Nephron (organoid): ENCODE measurements around the gene UBE2Q2.
A peak's percentile ranks its signal among the peaks of the same experiment; 100 is the strongest.

Source experiments
- H3K27ac Mint-ChIP-seq, 3 experiments: 2 replicates each; pipeline ENCODE4 v1.8.0; 2020; ENCODE audit warnings: mixed read lengths in 3 of 3, mild to moderate bottlenecking in 2 of 3, moderate library complexity in 1 of 3
- H3K27me3 Mint-ChIP-seq: 2 replicates; pipeline ENCODE4 v1.8.0; 2021; ENCODE audit warnings: low read depth, mild to moderate bottlenecking, moderate library complexity, mixed read lengths
- H3K36me3 Mint-ChIP-seq: 2 replicates; pipeline ENCODE4 v1.8.0; 2020; ENCODE audit warnings: low read depth, mixed read lengths
- H3K4me1 Mint-ChIP-seq: 2 replicates; pipeline ENCODE4 v1.8.0; 2020; ENCODE audit warnings: mixed read lengths
- H3K4me3 Mint-ChIP-seq, 3 experiments: 2 replicates each; pipeline ENCODE4 v1.8.0; 2020; ENCODE audit warnings: mild to moderate bottlenecking in 3 of 3, mixed read lengths in 3 of 3, moderate library complexity in 2 of 3
- H3K9me3 Mint-ChIP-seq: 2 replicates; pipeline ENCODE4 v1.8.0; 2020; ENCODE audit warnings: mixed read lengths
- CTCF ChIP-seq, 3 experiments: fragments of 200-600 bp; sonication (generic); IDR thresholded peaks; one replicate each; pipeline ENCODE4 v1.5.0; 2021; ENCODE audit warnings: antibody characterized with exemption in 3 of 3; ENCODE audit not compliant: unreplicated experiment in 3 of 3

Gene UBE2Q2

GRCh38 chr15:75927601-75928000 lies 84.4 kb downstream of the UBE2Q2 start:
- no peaks in the 10 kb centered on the region for H3K27me3 Mint-ChIP-seq
- no peaks in the 10 kb centered on the region for H3K9me3 Mint-ChIP-seq
- H3K27ac Mint-ChIP-seq: no peak overlapping the region
- no peak for TF ChIP-seq CTCF (IDR thresholded peaks at IDR 0.05; ENCODE audit: unreplicated experiment in 3 of 3)
- no peaks in the 10 kb centered on the region for H3K4me1 Mint-ChIP-seq
- peaks cover 30% of the 10 kb centered on the region for H3K36me3 Mint-ChIP-seq
- H3K4me3 Mint-ChIP-seq: no peak overlapping the region

- Mint-ChIP-seq H3K4me3 (no peak overlapping the region), H3K27me3 (no peaks in the 10 kb centered on the region), H3K9me3 (no peaks in the 10 kb centered on the region), H3K27ac (no peak overlapping the region), H3K36me3 (peaks cover 38% of the 10 kb centered on the region), H3K4me1 (no peaks in the 10 kb centered on the region)
- TF ChIP-seq CTCF (IDR thresholded peaks at IDR 0.05; ENCODE audit: unreplicated experiment in 3 of 3): peak; percentile 47 to 50 (median 49)
Measured at GRCh38 chr15:75928680-75929608, 85.7 kb downstream of the UBE2Q2 start.

- Mint-ChIP-seq H3K9me3 (no peaks in the 10 kb centered on the region), H3K4me1 (no peaks in the 10 kb centered on the region)
- TF ChIP-seq CTCF (IDR thresholded peaks at IDR 0.05; ENCODE audit: unreplicated experiment in 3 of 3): no peak
Measured at GRCh38 chr15:75929799-75930565, 86.7 kb downstream of the UBE2Q2 start.

GRCh38 chr15:75930866-75931265 lies 87.6 kb downstream of the UBE2Q2 start:
- peaks cover 43% of the 10 kb centered on the region for H3K36me3 Mint-ChIP-seq
- TF ChIP-seq CTCF (IDR thresholded peaks at IDR 0.05; ENCODE audit: unreplicated experiment in 3 of 3): no peak
- H3K4me1 Mint-ChIP-seq: no peaks in the 10 kb centered on the region
- H3K9me3 Mint-ChIP-seq: no peaks in the 10 kb centered on the region
- H3K27me3 Mint-ChIP-seq: no peaks in the 10 kb centered on the region
- no peak overlapping the region for H3K4me3 Mint-ChIP-seq
- no peak overlapping the region for H3K27ac Mint-ChIP-seq

More at GRCh38 chr15:75929799-75930565, 86.7 kb downstream of the UBE2Q2 start:
- no peaks in the 10 kb centered on the region for H3K27me3 Mint-ChIP-seq
- no peak overlapping the region for H3K4me3 Mint-ChIP-seq
- no peak overlapping the region for H3K27ac Mint-ChIP-seq
- H3K36me3 Mint-ChIP-seq: peaks cover 42% of the 10 kb centered on the region

GRCh38 chr15:75942464-75942863 lies 99.2 kb downstream of the UBE2Q2 start:
- no peak overlapping the region for H3K4me3 Mint-ChIP-seq
- H3K27ac Mint-ChIP-seq: no peak overlapping the region
- H3K27me3 Mint-ChIP-seq: no peaks in the 10 kb centered on the region
- H3K36me3 Mint-ChIP-seq: peaks cover 36% of the 10 kb centered on the region
- no peak for TF ChIP-seq CTCF (IDR thresholded peaks at IDR 0.05; ENCODE audit: unreplicated experiment in 3 of 3)
- H3K4me1 Mint-ChIP-seq: no peaks in the 10 kb centered on the region
- H3K9me3 Mint-ChIP-seq: peaks cover 11% of the 10 kb centered on the region
